Activated CD4-positive, alpha-beta T cell treated with anti-CD3 and anti-CD28 coated beads, Interleukin-2, amount 50 U/mL, for 1 hour (primary cell): Measurements from ENCODE around the gene ATP1A1.

Experiments
- DNase-seq: peaks from one replicate; pipeline ENCODE4 v3.0.0-alpha.2; 2020

The ATP1A1 gene

GRCh38 chr1:116373431-116374352 lies 648 bp downstream of the ATP1A1 start:
- DNase-seq: peak; percentile 51

- no peak for DNase-seq
Measured at GRCh38 chr1:116374353-116375147, 1.5 kb downstream of the ATP1A1 start.

- no peak for DNase-seq
Measured at GRCh38 chr1:116375148-116375886, 2.3 kb downstream of the ATP1A1 start.

GRCh38 chr1:116375887-116376728 lies 3.1 kb downstream of the ATP1A1 start:
- peak; percentile 44 for DNase-seq

- no peak for DNase-seq
Measured at GRCh38 chr1:116376729-116377086, 3.7 kb downstream of the ATP1A1 start.

GRCh38 chr1:116377541-116378529 lies 4.8 kb downstream of the ATP1A1 start:
- DNase-seq: peak; percentile 22

- DNase-seq: no peak
Measured at GRCh38 chr1:116379057-116379630, 6.1 kb downstream of the ATP1A1 start.

- DNase-seq: no peak
Measured at GRCh38 chr1:116379674-116380498, 6.8 kb downstream of the ATP1A1 start.

- DNase-seq: no peak
Measured at GRCh38 chr1:116380499-116381242, 7.6 kb downstream of the ATP1A1 start.

- no peak for DNase-seq
Measured at GRCh38 chr1:116382321-116382720, 9.3 kb downstream of the ATP1A1 start.

GRCh38 chr1:116382857-116383483 lies 9.9 kb downstream of the ATP1A1 start:
- no peak for DNase-seq

- no peak for DNase-seq
Measured at GRCh38 chr1:116386042-116386441, 13.0 kb downstream of the ATP1A1 start.

GRCh38 chr1:116387551-116387950 lies 14.5 kb downstream of the ATP1A1 start:
- no peak for DNase-seq

GRCh38 chr1:116388122-116388521 lies 15.1 kb downstream of the ATP1A1 start:
- no peak for DNase-seq

- no peak for DNase-seq
Measured at GRCh38 chr1:116389013-116389412, 16.0 kb downstream of the ATP1A1 start.

GRCh38 chr1:116389686-116390085 lies 16.6 kb downstream of the ATP1A1 start:
- DNase-seq: no peak

GRCh38 chr1:116390195-116390594 lies 17.2 kb downstream of the ATP1A1 start:
- DNase-seq: peak; percentile 20

- no peak for DNase-seq
Measured at GRCh38 chr1:116391185-116391584, 18.1 kb downstream of the ATP1A1 start.
